ENCODE results near the gene ETFRF1.

GRCh38 chr12:25187781-25188180, 7.3 kb upstream of the ETFRF1 start:
- TF ChIP-seq EZH2 (IDR thresholded peaks at IDR 0.05; ENCODE audit: insufficient read depth, poor library complexity, severe bottlenecking) = no peak
- TF ChIP-seq EZH2phosphoT487 (IDR thresholded peaks at IDR 0.05; ENCODE audit: insufficient read depth, low read depth) = no peak

All from GM23248 (cell line).